Nephron progenitor cell (in vitro differentiated cells): ENCODE results near the gene OXSR1.
"Not testable (repeated sequence)": the region's sequence is repeated elsewhere in the genome, so short reads cannot be mapped to it uniquely, and the experiment has no call there.

Experiments
- DNase-seq: peaks from one replicate; pipeline ENCODE4 v3.0.0; 2021
- H3K27ac Mint-ChIP-seq: 2 replicates; pipeline ENCODE4 v1.8.0; 2021; ENCODE audit warnings: mild to moderate bottlenecking, moderate library complexity, mixed read lengths
- H3K27me3 Mint-ChIP-seq: 2 replicates; pipeline ENCODE4 v1.8.0; 2021; ENCODE audit warnings: mild to moderate bottlenecking, low read depth, mixed read lengths; ENCODE audit not compliant: poor library complexity
- H3K36me3 Mint-ChIP-seq: 2 replicates; pipeline ENCODE4 v1.8.0; 2021; ENCODE audit warnings: low read depth, mixed read lengths
- H3K4me1 Mint-ChIP-seq: 2 replicates; pipeline ENCODE4 v1.8.0; 2021; ENCODE audit warnings: mixed read lengths
- H3K4me3 Mint-ChIP-seq: 2 replicates; pipeline ENCODE4 v1.8.0; 2021; ENCODE audit warnings: mild to moderate bottlenecking, moderate library complexity, mixed read lengths
- H3K9me3 Mint-ChIP-seq: 2 replicates; pipeline ENCODE4 v1.8.0; 2021; ENCODE audit warnings: mild to moderate bottlenecking, moderate library complexity, mixed read lengths
- CTCF ChIP-seq: fragments of 200-600 bp; sonication (generic); IDR thresholded peaks from 2 replicates; pipeline ENCODE4 v1.5.0; 2021; ENCODE audit warnings: antibody characterized with exemption

The OXSR1 gene

DNA sequence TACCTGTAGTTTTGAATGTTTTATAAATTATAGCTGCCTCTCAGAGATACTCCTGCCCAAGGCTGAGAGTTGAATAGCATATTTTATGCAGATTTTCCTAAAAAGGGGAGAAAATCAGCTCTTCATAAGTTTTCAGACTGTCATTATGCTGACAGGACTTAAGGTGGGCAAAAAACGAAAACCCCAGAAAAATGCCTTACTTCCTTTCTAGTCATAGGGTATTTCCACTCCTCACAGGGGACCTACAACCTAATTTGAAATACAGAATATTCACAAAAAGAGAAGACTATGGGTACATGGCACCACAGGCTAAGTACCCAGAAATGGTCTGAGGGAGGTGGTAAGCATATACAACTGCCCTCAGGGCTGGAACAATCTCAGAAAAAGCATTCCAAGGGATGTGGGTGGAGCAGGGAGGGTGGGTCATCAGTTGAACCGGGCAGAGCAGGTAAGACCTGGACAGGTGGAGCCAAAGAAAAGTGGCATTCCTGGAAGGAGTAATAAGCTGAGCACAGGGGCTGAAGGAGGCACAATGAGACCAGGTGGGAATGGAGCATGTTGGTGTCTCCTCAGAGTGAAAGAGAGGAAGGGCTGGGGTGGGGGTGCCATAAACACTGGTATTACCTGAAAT, 10.6 kb upstream of the OXSR1 start:
- no peak overlapping the region for H3K27ac Mint-ChIP-seq
- no peaks in the 10 kb centered on the region for H3K4me1 Mint-ChIP-seq
- H3K9me3 Mint-ChIP-seq = no peaks in the 10 kb centered on the region
- no peak for TF ChIP-seq CTCF
- peaks cover 7% of the 10 kb centered on the region for H3K27me3 Mint-ChIP-seq
- H3K4me3 Mint-ChIP-seq = no peak overlapping the region
- no peaks in the 10 kb centered on the region for H3K36me3 Mint-ChIP-seq
- no peak for DNase-seq

DNA sequence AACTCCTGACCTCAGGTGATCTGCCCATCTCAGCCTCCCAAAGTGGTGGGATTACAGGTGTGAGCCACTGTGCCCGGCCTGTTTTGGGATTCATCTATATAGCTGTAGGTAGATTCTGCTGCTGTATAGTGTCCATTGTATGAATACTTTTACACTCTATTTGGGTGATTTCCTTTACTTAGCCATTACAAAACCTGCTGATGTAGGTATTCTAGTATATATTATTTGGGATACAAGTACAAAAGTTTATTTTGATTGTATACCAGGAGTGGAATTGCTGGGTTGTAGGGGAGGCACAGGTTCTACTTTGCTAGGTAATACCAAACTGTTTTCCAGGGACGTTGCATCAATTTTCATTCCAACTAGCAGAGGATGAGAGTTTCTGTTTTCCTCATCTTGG, 9.5 kb upstream of the OXSR1 start:
- TF ChIP-seq CTCF = no peak
- Mint-ChIP-seq H3K27me3 (peaks cover 9% of the 10 kb centered on the region), H3K4me1 (no peaks in the 10 kb centered on the region), H3K27ac (no peak overlapping the region), H3K9me3 (no peaks in the 10 kb centered on the region), H3K4me3 (no peak overlapping the region), H3K36me3 (no peaks in the 10 kb centered on the region)
- no peak for DNase-seq

DNA sequence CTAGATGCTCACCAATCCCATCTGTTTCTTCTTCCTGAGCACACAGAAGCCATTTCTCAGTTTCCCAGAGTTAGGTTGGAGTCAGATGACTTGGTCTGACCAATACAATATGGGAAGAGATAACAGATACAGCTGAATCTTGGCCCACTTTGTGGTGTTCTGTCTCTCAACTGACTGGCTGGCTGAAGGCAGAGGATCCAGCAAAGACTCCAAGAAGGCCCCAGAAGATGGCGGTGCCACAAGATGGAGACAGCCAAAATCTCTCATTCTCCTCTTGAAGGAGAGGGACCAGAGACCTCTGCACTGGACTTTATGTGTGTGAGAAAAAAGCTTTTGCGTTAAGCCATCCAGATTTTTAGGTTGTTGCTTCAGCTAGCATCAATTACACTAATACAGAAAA, 8.2 kb upstream of the OXSR1 start:
- Mint-ChIP-seq H3K4me3 (no peak overlapping the region), H3K36me3 (no peaks in the 10 kb centered on the region), H3K27ac (no peak overlapping the region), H3K27me3 (peaks cover 9% of the 10 kb centered on the region), H3K9me3 (no peaks in the 10 kb centered on the region), H3K4me1 (no peaks in the 10 kb centered on the region)
- no peak for TF ChIP-seq CTCF
- no peak for DNase-seq

DNA sequence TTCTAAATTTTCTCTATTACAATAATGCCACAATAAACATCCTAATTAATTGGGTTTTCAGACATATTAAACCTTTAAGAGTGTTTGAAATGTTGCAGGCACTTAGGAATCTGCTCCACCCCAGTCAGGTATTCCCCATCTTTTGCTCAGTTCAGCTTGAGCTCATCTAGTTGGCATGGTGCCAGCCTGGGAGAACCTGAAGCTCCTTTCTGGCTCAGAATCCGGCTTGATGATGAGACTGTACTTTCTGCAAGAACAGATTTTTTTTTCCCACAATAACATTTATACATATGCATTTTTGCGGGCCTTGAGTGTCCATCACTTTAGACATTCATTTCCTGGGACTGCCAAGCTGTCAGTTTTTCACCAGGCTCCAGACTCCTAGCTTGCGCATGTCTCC, 7.7 kb upstream of the OXSR1 start:
- H3K4me1 Mint-ChIP-seq = no peaks in the 10 kb centered on the region
- H3K27ac Mint-ChIP-seq = no peak overlapping the region
- DNase-seq = no peak
- H3K9me3 Mint-ChIP-seq = no peaks in the 10 kb centered on the region
- TF ChIP-seq CTCF = no peak
- no peaks in the 10 kb centered on the region for H3K36me3 Mint-ChIP-seq
- H3K4me3 Mint-ChIP-seq = no peak overlapping the region
- H3K27me3 Mint-ChIP-seq = peaks cover 9% of the 10 kb centered on the region

DNA sequence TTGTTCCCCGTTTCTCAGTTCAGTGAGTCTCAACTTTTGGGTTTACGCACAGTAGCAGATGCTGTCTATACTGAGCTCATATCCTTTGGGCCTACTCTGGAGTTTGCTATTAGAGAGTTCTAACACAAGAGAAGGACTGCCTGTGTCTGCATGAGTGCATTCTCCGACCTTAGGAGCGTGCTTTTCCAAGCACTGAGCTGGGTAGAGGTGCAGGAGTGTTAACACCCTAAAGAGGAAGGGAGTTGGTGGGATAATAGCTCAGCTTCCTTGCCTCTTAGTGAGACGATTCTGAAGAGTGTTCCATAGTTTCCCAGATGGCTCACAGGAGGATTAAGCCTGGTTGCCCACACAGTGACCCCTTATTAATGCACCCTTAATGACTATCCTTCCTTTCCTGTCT, 6.9 kb upstream of the OXSR1 start:
- H3K27me3 Mint-ChIP-seq = peaks cover 7% of the 10 kb centered on the region
- H3K4me3 Mint-ChIP-seq = no peak overlapping the region
- H3K9me3 Mint-ChIP-seq = no peaks in the 10 kb centered on the region
- TF ChIP-seq CTCF = no peak
- no peaks in the 10 kb centered on the region for H3K4me1 Mint-ChIP-seq
- no peaks in the 10 kb centered on the region for H3K36me3 Mint-ChIP-seq
- H3K27ac Mint-ChIP-seq = no peak overlapping the region
- no peak for DNase-seq

- not testable (repeated sequence) for H3K27ac Mint-ChIP-seq, H3K36me3 Mint-ChIP-seq, H3K27me3 Mint-ChIP-seq, H3K9me3 Mint-ChIP-seq, H3K4me1 Mint-ChIP-seq, H3K4me3 Mint-ChIP-seq, DNase-seq
These were observed 4.6 kb upstream of the OXSR1 start for GRCh38 chr3:38160704-38161103.
